ENCODE measurements around the gene MAGEA6.

The MAGEA6 gene

GRCh38 chrX:152733261-152733975, 36.1 kb downstream of the MAGEA6 start, which contains the start of the genes CSAG1 and MAGEA12:
Gene CSAG1, minus strand, starts transcription at chrX:152733721. Its CDS starts 1,261 bp downstream, at chrX:152732460.
Gene MAGEA12, plus strand, starts transcription at chrX:152733757. Its CDS starts 2,405 bp downstream, at chrX:152736162.
- DNase-seq = no peak

DNA sequence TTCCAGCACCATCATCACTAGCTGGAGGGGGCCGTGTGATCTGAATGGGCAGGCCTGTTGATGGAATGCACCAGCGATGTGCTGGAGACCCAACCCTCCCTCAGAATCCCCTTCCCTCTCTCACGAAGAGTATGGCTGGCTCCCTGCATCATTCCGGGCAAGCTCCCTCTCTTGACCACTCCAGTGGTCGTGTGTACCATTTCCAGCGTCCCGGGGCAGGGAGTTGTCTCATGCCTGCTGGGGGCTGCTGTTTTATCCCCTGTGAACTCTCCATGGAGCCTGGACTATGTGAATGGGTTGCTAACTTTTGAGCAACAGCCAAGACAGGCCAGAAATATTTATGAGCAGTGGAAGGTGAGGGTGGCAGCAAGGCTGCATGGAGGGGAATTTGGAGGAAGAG, 44.1 kb downstream of the MAGEA6 start:
- no peak for DNase-seq

All from SIG-M5 (cell line).